Fibroblast of lung (primary cell): ENCODE measurements around the gene RIN1. TPM values are rescaled to one million over a fixed set of nuclear protein-coding genes. Genes with fewer than 3 reads are reported as not detected.

ENCODE experiments used
- DNase-seq, 2 donors: peaks; one replicate each; pipeline versions ENCODE4 v3.0.0 to v3.0.0-alpha.2; 2010; ENCODE audit warnings: low read depth in 2 of 2
- H2AFZ ChIP-seq: 2 replicates; pipeline ENCODE4 v1.5.1; 2012; ENCODE audit warnings: low read length, control low read depth, inconsistent platforms
- H3K27ac ChIP-seq: 2 replicates; pipeline ENCODE4 v1.5.1; 2011; ENCODE audit warnings: low read length, control low read depth; ENCODE audit not compliant: insufficient read depth
- H3K27me3 ChIP-seq: 2 replicates; pipeline ENCODE4 v1.5.1; 2011; ENCODE audit warnings: mild to moderate bottlenecking, low read length; ENCODE audit not compliant: control insufficient read depth, insufficient read depth
- H3K36me3 ChIP-seq: 2 replicates; pipeline ENCODE4 v1.5.1; 2011; ENCODE audit warnings: low read length; ENCODE audit not compliant: control insufficient read depth, insufficient read depth
- H3K4me1 ChIP-seq: 2 replicates; pipeline ENCODE4 v1.5.1; 2011; ENCODE audit warnings: low read length; ENCODE audit not compliant: control insufficient read depth, insufficient read depth; ENCODE audit errors: extremely low read depth
- H3K4me2 ChIP-seq: 2 replicates; pipeline ENCODE4 v1.5.1; 2011; ENCODE audit warnings: low read length, control low read depth; ENCODE audit not compliant: insufficient read depth; ENCODE audit errors: extremely low read depth
- H3K4me3 ChIP-seq, 4 experiments: fragments of 200-600 bp in 1 of 4; sonication (generic) in 1 of 4; replicated peaks in 1 of 4; 2 replicates each; pipeline ENCODE4 v1.5.1; 2011 to 2016; ENCODE audit warnings: low read length in 4 of 4, low read depth in 3 of 4, mild to moderate bottlenecking in 3 of 4, control low read depth in 2 of 4, inconsistent platforms in 1 of 4, mixed read lengths in 1 of 4; ENCODE audit not compliant: insufficient read depth in 1 of 4; ENCODE audit errors: control extremely low read depth in 1 of 4
- H3K79me2 ChIP-seq: 2 replicates; pipeline ENCODE4 v1.5.1; 2012; ENCODE audit warnings: mild to moderate bottlenecking, low read length, inconsistent platforms; ENCODE audit not compliant: control insufficient read depth, insufficient read depth
- H3K9ac ChIP-seq: 2 replicates; pipeline ENCODE4 v1.5.1; 2011; ENCODE audit warnings: mild to moderate bottlenecking, low read length, control low read depth; ENCODE audit not compliant: insufficient read depth
- H3K9me3 ChIP-seq: 2 replicates; pipeline ENCODE4 v1.5.1; 2012; ENCODE audit warnings: low read depth, low read length; ENCODE audit not compliant: control insufficient read depth, insufficient read depth
- H4K20me1 ChIP-seq: 2 replicates; pipeline ENCODE4 v1.5.1; 2011; ENCODE audit warnings: low read length; ENCODE audit not compliant: control insufficient read depth, insufficient read depth; ENCODE audit errors: extremely low read depth
- EZH2 ChIP-seq: IDR thresholded peaks from 2 replicates; pipeline ENCODE4 v1.5.1; 2012; ENCODE audit warnings: low read length, control low read depth, mild to moderate bottlenecking; ENCODE audit errors: missing control alignments
- polyA plus RNA-seq, 2 donors: library from polyadenylated mRNA; depleted of rRNA in 1 of 2; stranded (reverse) in 1 of 2; unstranded in 1 of 2; fragments of >200 nt; gene quantifications; 2 replicates each; pipeline ENCODE4 v1.2.1, GENCODE V29; 2011 to 2012; ENCODE audit warnings: missing spikeins in 1 of 2
- total RNA-seq: library from RNA; depleted of rRNA; stranded (reverse); fragments of >200 nt; gene quantifications from 2 replicates; pipeline ENCODE4 v1.2.1, GENCODE V29; 2014
- TF ChIP-seq, protein P1 (sequence below), 2 donors: IDR thresholded peaks in 1 of 2; conservative IDR thresholded peaks in 1 of 2; 1 replicate in 1 of 2; 2 replicates in 1 of 2; pipeline ENCODE4 v1.5.1; 2011 to 2012; ENCODE audit warnings: low read length in 2 of 2, control low read depth in 1 of 2, inconsistent platforms in 1 of 2, low read depth in 1 of 2, mild to moderate bottlenecking in 1 of 2

The RIN1 gene
- total and polyA plus RNA-seq, 2 donors (not counting 1 experiment from before 2014, with no cell fraction given): 6.3 to 22.1 TPM

DNA sequence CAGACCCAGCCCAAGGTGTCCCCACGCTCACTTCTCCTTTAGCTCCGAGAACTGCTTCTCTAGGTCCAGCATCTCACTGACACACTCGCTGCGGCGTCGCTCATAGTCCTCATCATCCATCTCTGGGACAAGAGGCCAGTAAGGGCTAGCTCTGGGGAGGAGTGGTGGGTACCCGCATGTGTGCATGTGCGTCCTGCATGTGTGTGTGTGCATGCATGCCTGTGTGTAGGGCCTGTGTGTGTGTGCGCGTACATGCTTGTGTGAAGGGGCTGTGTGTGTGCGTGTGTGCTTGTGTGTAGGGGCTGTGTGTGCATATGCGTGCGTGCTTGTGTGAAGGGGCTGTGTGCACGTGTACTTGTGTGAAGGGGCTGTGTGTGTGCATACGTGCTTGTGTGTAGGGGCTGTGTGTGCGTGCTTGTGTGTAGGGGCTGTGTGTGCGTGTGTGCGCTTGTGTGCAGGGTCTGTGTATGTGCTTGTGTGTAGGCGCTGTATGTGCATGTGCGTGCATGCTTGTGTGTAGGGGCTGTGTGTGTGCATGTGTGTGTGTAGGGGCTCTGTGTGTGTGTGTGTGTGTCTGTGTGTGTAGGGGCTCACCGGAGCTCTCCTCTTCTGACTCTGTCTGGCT lies 5.4 kb upstream of the RIN1 start:
- Histone ChIP-seq H4K20me1 (no peaks in the 10 kb centered on the region), H3K36me3 (peaks cover 27% of the 10 kb centered on the region), H2AFZ (no peak overlapping the region), H3K4me1 (peaks cover 46% of the 10 kb centered on the region), H3K79me2 (peaks cover 24% of the 10 kb centered on the region), H3K27ac (no peak overlapping the region), H3K27me3 (no peaks in the 10 kb centered on the region), H3K9ac (no peak overlapping the region), H3K9me3 (no peaks in the 10 kb centered on the region), H3K4me3 (no peak overlapping the region), H3K4me2 (no peak overlapping the region)
- no peak for TF ChIP-seq EZH2
- TF ChIP-seq, protein P1, sequence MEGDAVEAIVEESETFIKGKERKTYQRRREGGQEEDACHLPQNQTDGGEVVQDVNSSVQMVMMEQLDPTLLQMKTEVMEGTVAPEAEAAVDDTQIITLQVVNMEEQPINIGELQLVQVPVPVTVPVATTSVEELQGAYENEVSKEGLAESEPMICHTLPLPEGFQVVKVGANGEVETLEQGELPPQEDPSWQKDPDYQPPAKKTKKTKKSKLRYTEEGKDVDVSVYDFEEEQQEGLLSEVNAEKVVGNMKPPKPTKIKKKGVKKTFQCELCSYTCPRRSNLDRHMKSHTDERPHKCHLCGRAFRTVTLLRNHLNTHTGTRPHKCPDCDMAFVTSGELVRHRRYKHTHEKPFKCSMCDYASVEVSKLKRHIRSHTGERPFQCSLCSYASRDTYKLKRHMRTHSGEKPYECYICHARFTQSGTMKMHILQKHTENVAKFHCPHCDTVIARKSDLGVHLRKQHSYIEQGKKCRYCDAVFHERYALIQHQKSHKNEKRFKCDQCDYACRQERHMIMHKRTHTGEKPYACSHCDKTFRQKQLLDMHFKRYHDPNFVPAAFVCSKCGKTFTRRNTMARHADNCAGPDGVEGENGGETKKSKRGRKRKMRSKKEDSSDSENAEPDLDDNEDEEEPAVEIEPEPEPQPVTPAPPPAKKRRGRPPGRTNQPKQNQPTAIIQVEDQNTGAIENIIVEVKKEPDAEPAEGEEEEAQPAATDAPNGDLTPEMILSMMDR (conservative IDR thresholded peaks at IDR 0.05 in 1 of 2, IDR thresholded peaks at IDR 0.05 in 1 of 2; ENCODE audit: low read depth in 1 of 2, low read length in 2 of 2): no peak
- DNase-seq: no peak

DNA sequence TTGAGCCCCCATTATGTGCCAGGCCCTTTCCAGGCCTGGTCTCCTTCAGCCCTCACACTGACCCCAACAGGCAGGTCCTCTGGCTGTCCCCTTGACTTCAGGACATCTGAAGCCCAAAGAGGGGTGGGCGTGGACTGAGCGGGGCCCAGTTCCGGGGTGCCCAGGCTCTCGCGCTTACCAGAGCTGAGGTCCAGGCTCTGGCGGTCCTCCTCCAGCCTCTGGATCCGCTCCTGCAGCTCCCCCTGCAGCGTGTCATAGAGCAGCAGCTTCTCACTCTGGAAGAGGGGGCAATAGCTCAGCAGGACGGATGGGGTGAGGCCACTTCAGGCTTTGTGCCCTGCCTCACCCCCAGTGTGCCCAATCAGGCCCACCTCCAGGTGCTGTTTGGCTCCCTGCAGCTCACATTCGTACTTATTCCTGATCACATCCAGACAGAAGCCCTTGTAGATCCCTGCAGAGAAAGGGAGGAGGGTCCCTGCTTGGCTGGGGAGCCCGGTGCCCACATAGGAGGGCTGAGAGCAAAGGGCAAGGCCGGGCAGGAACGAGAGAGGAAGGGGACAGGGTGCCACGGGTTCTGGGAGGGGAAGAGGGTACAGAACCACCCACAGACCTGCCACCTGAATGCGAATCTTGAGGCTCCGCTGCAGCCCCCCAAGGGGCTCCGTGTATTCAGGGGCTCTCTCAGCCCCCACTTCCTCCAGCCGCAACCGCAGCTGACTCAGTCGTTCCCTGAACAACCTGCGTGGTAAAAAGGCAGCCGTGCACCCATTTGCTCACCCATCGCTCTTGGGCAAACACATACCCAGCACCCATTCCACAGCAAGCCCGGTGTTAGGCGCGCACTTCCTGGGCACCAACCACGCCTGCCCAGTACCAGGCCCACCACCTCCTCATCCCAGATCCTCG lies 4.6 kb upstream of the RIN1 start:
- peaks cover 27% of the 10 kb centered on the region for H3K36me3 ChIP-seq
- no peak overlapping the region for H3K9ac ChIP-seq
- H3K79me2 ChIP-seq: peaks cover 26% of the 10 kb centered on the region
- no peak for DNase-seq
- H3K4me1 ChIP-seq: peaks cover 42% of the 10 kb centered on the region
- H3K4me3 ChIP-seq: no peak overlapping the region
- H3K9me3 ChIP-seq: no peaks in the 10 kb centered on the region
- H3K4me2 ChIP-seq: no peak overlapping the region
- H4K20me1 ChIP-seq: no peaks in the 10 kb centered on the region
- H3K27me3 ChIP-seq: no peaks in the 10 kb centered on the region
- no peak overlapping the region for H2AFZ ChIP-seq
- H3K27ac ChIP-seq: no peak overlapping the region
- TF ChIP-seq, protein P1 (conservative IDR thresholded peaks at IDR 0.05 in 1 of 2, IDR thresholded peaks at IDR 0.05 in 1 of 2; ENCODE audit: low read depth in 1 of 2, low read length in 2 of 2): no peak
- TF ChIP-seq EZH2: no peak

DNA sequence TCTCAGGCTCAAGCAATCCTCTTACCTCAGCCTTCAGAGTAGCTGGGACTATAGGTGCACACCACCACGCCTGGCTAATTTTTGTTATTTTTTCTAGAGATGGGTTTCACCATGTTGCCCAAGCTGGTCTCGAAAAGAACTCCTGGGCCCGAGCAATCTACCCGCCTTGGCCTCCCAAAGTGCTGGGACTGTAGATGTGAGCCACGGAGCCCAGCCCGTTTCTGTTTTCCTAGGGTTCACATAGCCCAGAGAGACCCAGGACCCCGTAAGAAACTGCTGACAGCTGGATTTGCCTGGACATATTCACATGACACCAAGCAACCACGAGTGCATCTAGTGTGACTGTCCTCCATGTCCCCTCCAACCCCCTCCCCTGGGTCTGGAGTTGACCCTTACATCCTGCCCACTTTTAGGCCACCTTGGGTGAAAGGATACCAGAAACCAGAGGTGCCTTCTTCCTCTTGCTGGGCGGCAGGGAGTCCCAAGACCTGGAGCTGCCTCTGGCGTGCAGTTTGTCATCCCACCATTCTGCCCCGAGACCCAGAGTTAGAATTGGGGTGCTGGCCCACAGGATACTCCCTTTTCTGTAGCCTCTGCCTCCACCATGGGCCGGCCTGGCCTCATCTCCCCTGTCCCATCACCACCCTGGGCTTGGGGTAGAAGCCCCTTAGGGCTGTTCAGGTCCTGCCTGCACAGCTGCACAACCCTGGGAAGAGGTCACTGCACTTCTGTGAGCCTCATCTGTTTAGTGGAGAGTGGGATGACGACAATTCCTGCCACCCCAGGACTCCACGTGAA lies 3.7 kb upstream of the RIN1 start:
- no peak for DNase-seq
- Histone ChIP-seq H3K4me1 (peaks cover 34% of the 10 kb centered on the region), H4K20me1 (no peaks in the 10 kb centered on the region), H3K79me2 (peaks cover 34% of the 10 kb centered on the region), H3K36me3 (peaks cover 27% of the 10 kb centered on the region), H2AFZ (no peak overlapping the region), H3K27ac (no peak overlapping the region), H3K9me3 (no peaks in the 10 kb centered on the region), H3K27me3 (no peaks in the 10 kb centered on the region), H3K9ac (no peak overlapping the region), H3K4me2 (no peak overlapping the region), H3K4me3 (no peak overlapping the region)
- TF ChIP-seq EZH2: no peak
- TF ChIP-seq, protein P1 (conservative IDR thresholded peaks at IDR 0.05 in 1 of 2, IDR thresholded peaks at IDR 0.05 in 1 of 2; ENCODE audit: low read depth in 1 of 2, low read length in 2 of 2): no peak
